T-cell (primary cell): ENCODE results near the gene ALOX12. TPM values are rescaled to one million over a fixed set of nuclear protein-coding genes. Genes with fewer than 3 reads are reported as not detected.
"Not testable (repeated sequence)": the region's sequence is repeated elsewhere in the genome, so short reads cannot be mapped to it uniquely, and the experiment has no call there.

Experiments
- ATAC-seq, 4 experiments: fragments of 200-7000 bp in 3 of 4; fragments of 150-1000 bp in 1 of 4; cut with Tn5 transposase; replicated peaks in 1 of 4; 1 replicate in 3 of 4; 2 replicates in 1 of 4; pipeline ENCODE4 v1.10.0; 2021; ENCODE audit warnings: moderate library complexity in 3 of 4, mild to moderate bottlenecking in 2 of 4, moderate number of reproducible peaks in 1 of 4
- CTCF ChIA-PET, 2 donors: fragments of 300-600 bp; sonication (Branson Sonifier 250); formaldehyde crosslinking; loops; one replicate each; lab custom pipeline; 2022; ENCODE audit warnings: antibody characterized with exemption in 2 of 2; lab: Charles Lee
- POLR2A ChIA-PET, 2 donors: fragments of 300-600 bp; sonication (Branson Sonifier 250); formaldehyde crosslinking; loops; one replicate each; lab custom pipeline; 2022; ENCODE audit warnings: antibody characterized with exemption in 2 of 2; lab: Charles Lee
- DNase-seq, 35 experiments: peaks; one replicate each; pipeline versions ENCODE4 v3.0.0 to v3.0.0-alpha.2; 2013 to 2023
- H3K27ac ChIP-seq: one replicate; pipeline ENCODE4 v1.5.1; 2013; ENCODE audit warnings: low read length
- H3K27me3 ChIP-seq, 2 experiments: replicated peaks in 1 of 2; 1 replicate in 1 of 2; 2 replicates in 1 of 2; pipeline versions ENCODE4 v1.6.1 to v1.7.0; 2013; ENCODE audit warnings: low read length in 1 of 2, mixed read lengths in 1 of 2; ENCODE audit not compliant: control insufficient read depth in 2 of 2, insufficient read depth in 2 of 2; ENCODE audit errors: extremely low read depth in 1 of 2
- H3K36me3 ChIP-seq, 2 donors: 1 replicate in 1 of 2; 2 replicates in 1 of 2; pipeline versions ENCODE4 v1.6.1 to v1.7.0; 2013; ENCODE audit warnings: low read length in 1 of 2; ENCODE audit not compliant: control insufficient read depth in 2 of 2, insufficient read depth in 1 of 2; ENCODE audit errors: extremely low read depth in 1 of 2
- H3K4me1 ChIP-seq, 2 experiments: 1 replicate in 1 of 2; 2 replicates in 1 of 2; pipeline versions ENCODE4 v1.6.1 to v1.7.0; 2013; ENCODE audit warnings: low read length in 2 of 2, mixed read lengths in 1 of 2; ENCODE audit not compliant: insufficient read depth in 2 of 2, control insufficient read depth in 1 of 2; ENCODE audit errors: extremely low read depth in 1 of 2
- H3K4me3 ChIP-seq, 2 donors: 1 replicate in 1 of 2; 2 replicates in 1 of 2; pipeline versions ENCODE4 v1.5.1 to v1.7.0; 2013; ENCODE audit warnings: mild to moderate bottlenecking in 2 of 2, low read length in 1 of 2, moderate library complexity in 1 of 2; ENCODE audit not compliant: control insufficient read depth in 1 of 2; ENCODE audit errors: extremely low read depth in 1 of 2
- H3K9me3 ChIP-seq: 2 replicates; pipeline ENCODE4 v1.7.0; 2013
- H3K27ac Mint-ChIP-seq, 2 donors: one replicate each; pipeline ENCODE4 v1.8.0; 2020 to 2021; ENCODE audit warnings: mild to moderate bottlenecking in 2 of 2, mixed read lengths in 2 of 2
- H3K27me3 Mint-ChIP-seq, 2 donors: one replicate each; pipeline ENCODE4 v1.8.0; 2021 to 2022; ENCODE audit warnings: mixed read lengths in 2 of 2
- H3K36me3 Mint-ChIP-seq: one replicate; pipeline ENCODE4 v1.8.0; 2021; ENCODE audit warnings: mixed read lengths
- H3K4me1 Mint-ChIP-seq, 3 donors: one replicate each; pipeline ENCODE4 v1.8.0; 2020 to 2022; ENCODE audit warnings: mixed read lengths in 3 of 3, mild to moderate bottlenecking in 1 of 3
- H3K4me3 Mint-ChIP-seq, 3 donors: one replicate each; pipeline ENCODE4 v1.8.0; 2020 to 2022; ENCODE audit warnings: mild to moderate bottlenecking in 3 of 3, mixed read lengths in 3 of 3, moderate library complexity in 3 of 3
- H3K9me3 Mint-ChIP-seq, 3 donors: one replicate each; pipeline ENCODE4 v1.8.0; 2020 to 2022; ENCODE audit warnings: mixed read lengths in 3 of 3
- WGBS: methylation state at CpG from one replicate; pipeline ENCODE4 v1.1.5; 2013; ENCODE audit warnings: missing lambda C conversion rate; ENCODE audit not compliant: insufficient coverage; 5-methylcytosine and 5-hydroxymethylcytosine counted together
- total RNA-seq, 35 experiments: library from RNA in 6 of 35; stranded (reverse) in 6 of 35; fragments of 120-200 nt in 1 of 35; gene quantifications; one replicate each; pipeline versions ENCODE4 v1.2.1 to v1.2.4 and lab custom pipeline; 2013 to 2026

The ALOX12 gene, protein sequence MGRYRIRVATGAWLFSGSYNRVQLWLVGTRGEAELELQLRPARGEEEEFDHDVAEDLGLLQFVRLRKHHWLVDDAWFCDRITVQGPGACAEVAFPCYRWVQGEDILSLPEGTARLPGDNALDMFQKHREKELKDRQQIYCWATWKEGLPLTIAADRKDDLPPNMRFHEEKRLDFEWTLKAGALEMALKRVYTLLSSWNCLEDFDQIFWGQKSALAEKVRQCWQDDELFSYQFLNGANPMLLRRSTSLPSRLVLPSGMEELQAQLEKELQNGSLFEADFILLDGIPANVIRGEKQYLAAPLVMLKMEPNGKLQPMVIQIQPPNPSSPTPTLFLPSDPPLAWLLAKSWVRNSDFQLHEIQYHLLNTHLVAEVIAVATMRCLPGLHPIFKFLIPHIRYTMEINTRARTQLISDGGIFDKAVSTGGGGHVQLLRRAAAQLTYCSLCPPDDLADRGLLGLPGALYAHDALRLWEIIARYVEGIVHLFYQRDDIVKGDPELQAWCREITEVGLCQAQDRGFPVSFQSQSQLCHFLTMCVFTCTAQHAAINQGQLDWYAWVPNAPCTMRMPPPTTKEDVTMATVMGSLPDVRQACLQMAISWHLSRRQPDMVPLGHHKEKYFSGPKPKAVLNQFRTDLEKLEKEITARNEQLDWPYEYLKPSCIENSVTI
- total RNA-seq (under 1 TPM in 3 of 5 donors, not detected in 2; 0.12 to 0.78 (median 0.13) TPM), total RNA-seq (lab: John Stamatoyannopoulos, UW) (0 to 0.17 (median 0) reads per million in 29 experiments)
- 0.11 TPM for total RNA-seq (2013)

DNA sequence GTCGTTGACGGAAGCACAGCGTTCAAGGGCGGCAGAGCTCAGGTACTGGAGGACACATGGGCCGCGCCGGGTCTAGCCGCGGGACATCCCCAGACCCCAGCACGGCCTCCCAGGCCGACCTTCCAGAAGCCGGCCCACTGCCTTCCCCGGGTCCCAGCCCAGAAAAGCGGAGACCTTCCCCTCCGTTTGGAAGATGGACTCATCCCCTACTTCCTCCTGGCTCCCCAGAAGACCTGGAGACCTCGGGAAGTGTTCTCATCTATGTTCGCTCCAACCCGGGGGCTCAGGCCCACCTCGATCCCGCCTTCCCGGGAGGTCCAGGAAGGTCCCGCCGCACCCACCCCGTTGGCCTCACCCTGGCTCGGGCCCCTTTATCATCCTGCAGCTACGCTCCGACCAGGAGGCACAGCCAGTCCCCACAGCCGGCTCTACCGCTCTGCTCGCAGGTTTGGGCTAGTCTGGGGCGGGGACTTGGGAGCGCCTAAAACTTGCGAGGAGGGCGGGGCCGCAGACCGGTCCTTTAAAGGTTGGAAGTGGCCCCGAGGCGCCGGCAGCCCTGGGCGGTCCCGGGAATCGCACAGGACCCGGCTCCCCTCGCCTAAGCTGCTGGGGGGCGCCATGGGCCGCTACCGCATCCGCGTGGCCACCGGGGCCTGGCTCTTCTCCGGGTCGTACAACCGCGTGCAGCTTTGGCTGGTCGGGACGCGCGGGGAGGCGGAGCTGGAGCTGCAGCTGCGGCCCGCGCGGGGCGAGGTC is at the start of gene ALOX12:
Gene ALOX12 (plus strand): TSS at position 550 of the 756 bp plus-strand sequence. CDS start 69 bp downstream, at position 619.
- H3K9me3 Mint-ChIP-seq = no peaks in the 10 kb centered on the region
- no peak within 1 kb of the TSS for H3K27ac ChIP-seq
- H3K36me3 ChIP-seq = peaks cover 15 to 38% of the 10 kb centered on the region in 2 donors
- DNase-seq (no peak), ATAC-seq (no peak)
- ChIA-PET POLR2A (interaction anchor here in 1 of 2 donors (0.6 kb wide), 1 partner anchor 1006 kb away, joined by 3 read pairs; no protein-coding TSS in a partner anchor), CTCF (no interaction called here)
- H3K36me3 Mint-ChIP-seq = peaks cover 25% of the 10 kb centered on the region
- 80% methylated on average over 62 of the region's 64 CpGs for WGBS
- no peak within 1 kb of the TSS for H3K27ac Mint-ChIP-seq
- no peaks in the 10 kb centered on the region for H3K27me3 Mint-ChIP-seq
- H3K4me1 Mint-ChIP-seq = peaks cover 0 to 3% (median 2%) of the 10 kb centered on the region in 3 donors
- H3K4me3 Mint-ChIP-seq = no peak within 1 kb of the TSS
- H3K4me3 ChIP-seq = no peak within 1 kb of the TSS
- no peaks in the 10 kb centered on the region for H3K4me1 ChIP-seq
- no peaks in the 10 kb centered on the region for H3K27me3 ChIP-seq
- H3K9me3 ChIP-seq = no peaks in the 10 kb centered on the region

DNA sequence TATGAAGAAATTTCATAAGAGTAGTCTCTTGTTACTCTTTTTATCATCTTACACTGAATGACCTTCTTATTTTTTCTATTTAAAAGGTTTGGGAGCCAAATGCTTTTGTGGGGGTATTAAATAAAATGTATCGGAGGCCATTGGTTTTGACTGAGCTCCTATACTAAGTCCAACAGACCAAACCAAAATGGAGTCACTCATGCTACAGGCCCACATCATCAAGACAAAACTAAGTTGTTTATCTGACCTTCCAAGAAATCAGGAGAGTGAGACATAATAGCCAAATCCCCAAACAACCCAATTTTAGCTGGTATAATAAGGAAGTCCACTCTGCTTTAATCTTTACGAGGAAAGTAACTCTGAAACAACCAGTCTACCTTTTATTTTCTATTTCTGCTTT is 48.1 kb upstream of the ALOX12 start:
- no CpG with 5 or more reads among the region's 2 CpGs for WGBS
- no peaks in the 10 kb centered on the region for H3K27me3 Mint-ChIP-seq
- H3K27ac Mint-ChIP-seq = no peak overlapping the region

DNA sequence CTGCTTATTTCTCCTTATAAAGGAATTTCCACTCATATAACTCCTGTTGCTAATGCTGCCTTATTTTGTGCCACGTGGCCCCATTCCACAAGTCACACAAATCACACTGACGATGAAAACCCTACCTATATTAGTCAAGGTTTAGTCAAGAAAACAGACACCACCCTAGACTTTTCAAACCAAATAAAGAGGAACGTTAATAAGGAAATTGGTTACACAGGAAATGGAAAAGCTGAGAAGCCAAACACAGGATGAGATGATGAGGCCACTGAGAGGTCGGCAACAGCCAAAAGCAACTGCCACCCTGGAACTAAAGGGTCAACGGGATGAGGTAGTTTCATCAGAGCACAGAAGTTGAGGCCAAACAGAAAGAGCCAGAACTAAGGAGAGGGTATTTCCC is 47.3 kb upstream of the ALOX12 start:
- WGBS = 8% methylated on average over 2 of the region's 5 CpGs
- H3K27me3 Mint-ChIP-seq = no peaks in the 10 kb centered on the region
- Histone ChIP-seq H3K27ac (no peak overlapping the region), H3K36me3 (no peaks in the 10 kb centered on the region), H3K27me3 (no peaks in the 10 kb centered on the region), H3K4me1 (peaks cover 0 to 2% of the 10 kb centered on the region in 2 experiments), H3K9me3 (no peaks in the 10 kb centered on the region), H3K4me3 (no peak overlapping the region)
- no peak overlapping the region for H3K27ac Mint-ChIP-seq
- peaks cover 8% of the 10 kb centered on the region for H3K36me3 Mint-ChIP-seq
- CTCF ChIA-PET = no interaction called here
- no peak overlapping the region for H3K4me3 Mint-ChIP-seq
- ATAC-seq (no peak), DNase-seq (no peak)
- POLR2A ChIA-PET = no interaction called here
- peaks cover 0 to 3% (median 0%) of the 10 kb centered on the region in 3 donors for H3K9me3 Mint-ChIP-seq
- peaks cover 0 to 7% (median 4%) of the 10 kb centered on the region in 3 donors for H3K4me1 Mint-ChIP-seq

More for the DNA sequence above, 48.1 kb upstream of the ALOX12 start:
- Histone ChIP-seq H3K36me3 (no peaks in the 10 kb centered on the region), H3K27ac (no peak overlapping the region), H3K9me3 (no peaks in the 10 kb centered on the region), H3K4me1 (peaks cover 0 to 4% of the 10 kb centered on the region in 2 experiments), H3K4me3 (no peak overlapping the region), H3K27me3 (no peaks in the 10 kb centered on the region)
- DNase-seq (no peak), ATAC-seq (no peak)
- CTCF ChIA-PET = interaction anchor here in 1 of 2 donors (0.6 kb wide), 1 partner anchor 17 kb away, joined by 5 read pairs; no protein-coding TSS in a partner anchor
- Mint-ChIP-seq H3K4me1 (peaks cover 0 to 7% (median 4%) of the 10 kb centered on the region in 3 donors), H3K9me3 (peaks cover 0 to 3% (median 0%) of the 10 kb centered on the region in 3 donors), H3K36me3 (peaks cover 5% of the 10 kb centered on the region), H3K4me3 (no peak overlapping the region)
- POLR2A ChIA-PET = no interaction called here

DNA sequence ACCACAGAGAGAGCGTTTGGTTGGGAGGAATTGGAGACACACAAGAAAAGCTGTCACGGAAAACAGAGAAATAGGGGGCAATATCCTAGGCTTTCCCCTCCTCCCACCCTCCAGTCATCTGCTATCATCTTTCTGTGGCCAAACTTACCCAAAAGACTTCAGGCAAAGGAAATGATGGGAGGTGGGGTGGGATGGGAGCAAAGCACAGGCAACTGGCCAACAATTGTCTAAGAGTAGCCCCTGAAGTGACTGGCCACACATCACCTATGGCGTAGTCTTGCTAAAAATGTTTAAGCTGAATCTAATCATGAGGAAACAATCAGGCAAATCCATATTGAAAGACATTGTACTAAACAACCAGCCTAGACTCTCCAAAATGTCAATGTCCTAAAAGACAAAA is 46.9 kb upstream of the ALOX12 start:
- Histone ChIP-seq H3K36me3 (no peaks in the 10 kb centered on the region), H3K4me1 (peaks cover 0 to 2% of the 10 kb centered on the region in 2 experiments), H3K27me3 (no peaks in the 10 kb centered on the region), H3K9me3 (no peaks in the 10 kb centered on the region), H3K4me3 (no peak overlapping the region), H3K27ac (no peak overlapping the region)
- Mint-ChIP-seq H3K4me3 (no peak overlapping the region), H3K27ac (no peak overlapping the region), H3K27me3 (no peaks in the 10 kb centered on the region), H3K9me3 (peaks cover 0 to 3% (median 0%) of the 10 kb centered on the region in 3 donors), H3K4me1 (peaks cover 0 to 7% (median 4%) of the 10 kb centered on the region in 3 donors), H3K36me3 (peaks cover 11% of the 10 kb centered on the region)
- POLR2A ChIA-PET = no interaction called here
- DNase-seq = no peak
- no peak for ATAC-seq
- no CpG with 5 or more reads among the region's 3 CpGs for WGBS
- CTCF ChIA-PET = no interaction called here

DNA sequence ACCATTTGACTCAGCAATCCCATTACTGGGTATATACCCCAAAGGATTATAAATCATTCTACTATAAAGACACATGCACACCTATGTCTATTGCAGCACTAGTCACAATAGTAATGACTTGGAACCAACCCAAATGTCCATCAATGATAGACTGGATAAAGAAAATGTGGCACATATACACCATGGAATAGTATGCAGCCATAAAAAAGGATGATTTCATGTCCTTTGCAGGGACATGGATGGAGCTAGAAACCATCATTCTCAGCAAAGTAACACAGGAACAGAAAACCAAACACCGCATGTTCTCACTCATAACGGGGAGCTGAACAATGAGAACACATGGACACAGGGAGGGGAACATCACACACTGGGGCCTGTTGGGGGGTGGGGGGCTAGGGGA is 44.9 kb upstream of the ALOX12 start:
- CTCF ChIA-PET, DNase-seq: not testable (repeated sequence)

DNA sequence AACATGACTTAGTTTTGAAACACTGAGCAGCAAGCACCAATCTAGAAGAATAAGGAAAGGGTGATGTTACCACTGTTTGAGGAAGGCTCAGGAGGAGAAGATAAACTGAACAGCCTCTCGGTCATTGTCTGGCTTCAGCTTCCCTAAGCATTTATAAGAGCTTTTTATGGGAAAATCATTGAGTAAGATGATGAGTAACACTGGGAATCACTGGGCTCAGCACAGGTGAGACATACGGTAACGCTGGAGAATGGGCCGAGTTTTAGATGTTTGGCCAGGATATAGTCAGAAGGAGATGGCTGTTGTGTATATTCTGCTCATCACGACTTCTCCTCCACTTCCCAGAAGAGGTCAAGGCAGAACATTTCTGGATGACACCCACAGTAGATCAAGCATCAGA is 42.2 kb upstream of the ALOX12 start:
- peaks cover 0 to 2% (median under 1%) of the 10 kb centered on the region in 3 donors for H3K4me1 Mint-ChIP-seq
- Histone ChIP-seq H3K36me3 (no peaks in the 10 kb centered on the region), H3K4me3 (no peak overlapping the region), H3K27me3 (no peaks in the 10 kb centered on the region), H3K9me3 (no peaks in the 10 kb centered on the region), H3K27ac (no peak overlapping the region), H3K4me1 (no peaks in the 10 kb centered on the region)
- 78% methylated on average over 1 of the region's 5 CpGs for WGBS
- ATAC-seq (no peak), DNase-seq (no peak)
- no peak overlapping the region for H3K27ac Mint-ChIP-seq
- POLR2A ChIA-PET = no interaction called here
- CTCF ChIA-PET = no interaction called here
- H3K27me3 Mint-ChIP-seq = no peaks in the 10 kb centered on the region
- H3K36me3 Mint-ChIP-seq = peaks cover 13% of the 10 kb centered on the region
- no peak overlapping the region for H3K4me3 Mint-ChIP-seq
- H3K9me3 Mint-ChIP-seq = peaks cover 0 to 3% (median 0%) of the 10 kb centered on the region in 3 donors

More for the DNA sequence above, 44.9 kb upstream of the ALOX12 start:
- H3K27me3 ChIP-seq, H3K4me3 Mint-ChIP-seq, H3K27ac Mint-ChIP-seq, ATAC-seq, H3K27ac ChIP-seq, POLR2A ChIA-PET, H3K9me3 Mint-ChIP-seq, H3K4me1 Mint-ChIP-seq, H3K4me3 ChIP-seq, H3K4me1 ChIP-seq, H3K9me3 ChIP-seq, H3K27me3 Mint-ChIP-seq, H3K36me3 ChIP-seq: not testable (repeated sequence)
- peaks cover 11% of the 10 kb centered on the region for H3K36me3 Mint-ChIP-seq
- WGBS = no CpG with 5 or more reads among the region's 2 CpGs
